H9 (cell line): ENCODE measurements around the gene ERFE. TPM values are rescaled to one million over a fixed set of nuclear protein-coding genes. Genes with fewer than 3 reads are reported as not detected.
A peak's percentile ranks its signal among the peaks of the same experiment; 100 is the strongest.

Experiments used
- DNase-seq: peaks from one replicate; pipeline ENCODE4 v3.0.0-alpha.2; 2017
- H2AFZ ChIP-seq: one replicate; pipeline ENCODE4 v1.6.1; 2013; ENCODE audit warnings: mild to moderate bottlenecking, low read length, control low read depth, moderate library complexity
- H2AK5ac ChIP-seq: 2 replicates; pipeline ENCODE4 v1.6.1; 2013; ENCODE audit warnings: low read length, control low read depth, mixed read lengths; ENCODE audit not compliant: insufficient read length
- H2BK120ac ChIP-seq: one replicate; pipeline ENCODE4 v1.6.1; 2013; ENCODE audit warnings: low read depth, mild to moderate bottlenecking, low read length, control low read depth, inconsistent platforms; ENCODE audit not compliant: poor library complexity, severe bottlenecking
- H2BK12ac ChIP-seq: 2 replicates; pipeline ENCODE4 v1.6.1; 2013; ENCODE audit warnings: low read length, control low read depth, mixed read lengths, low read depth; ENCODE audit not compliant: insufficient read length
- H2BK15ac ChIP-seq: 2 replicates; pipeline ENCODE4 v1.6.1; 2013; ENCODE audit warnings: low read depth, low read length, control low read depth
- H2BK20ac ChIP-seq: one replicate; pipeline ENCODE4 v1.6.1; 2013; ENCODE audit warnings: low read depth, mild to moderate bottlenecking, low read length, control low read depth, inconsistent platforms; ENCODE audit not compliant: poor library complexity, severe bottlenecking
- H2BK5ac ChIP-seq: 2 replicates; pipeline ENCODE4 v1.6.1; 2013; ENCODE audit warnings: low read length, control low read depth, mixed read lengths; ENCODE audit not compliant: insufficient read length
- H3K14ac ChIP-seq: 2 replicates; pipeline ENCODE4 v1.6.1; 2013; ENCODE audit warnings: low read length, control low read depth; ENCODE audit not compliant: insufficient read depth
- H3K18ac ChIP-seq: 2 replicates; pipeline ENCODE4 v1.6.1; 2013; ENCODE audit warnings: low read depth, mild to moderate bottlenecking, mixed read lengths, low read length, control low read depth; ENCODE audit not compliant: insufficient read length
- H3K23ac ChIP-seq: 2 replicates; pipeline ENCODE4 v1.6.1; 2013; ENCODE audit warnings: low read length, control low read depth, mixed read lengths, low read depth; ENCODE audit not compliant: insufficient read length
- H3K23me2 ChIP-seq: 2 replicates; pipeline ENCODE4 v1.6.1; 2013; ENCODE audit warnings: low read depth, mild to moderate bottlenecking, mixed read lengths, low read length, control low read depth; ENCODE audit not compliant: insufficient read length, poor library complexity, severe bottlenecking
- H3K27ac ChIP-seq: 2 replicates; pipeline ENCODE4 v1.5.1; 2013; ENCODE audit warnings: low read length, control low read depth, mixed read lengths, low read depth; ENCODE audit not compliant: insufficient read length
- H3K27me3 ChIP-seq: 2 replicates; pipeline ENCODE4 v1.6.1; 2013; ENCODE audit warnings: low read length, control low read depth, inconsistent platforms; ENCODE audit not compliant: insufficient read depth
- H3K4ac ChIP-seq: 2 replicates; pipeline ENCODE4 v1.6.1; 2013; ENCODE audit warnings: low read depth, mild to moderate bottlenecking, control low read depth, inconsistent platforms, low read length, moderate library complexity
- H3K4me1 ChIP-seq: 2 replicates; pipeline ENCODE4 v1.6.1; 2013; ENCODE audit warnings: low read length, control low read depth, inconsistent platforms; ENCODE audit not compliant: insufficient read depth
- H3K4me2 ChIP-seq: 2 replicates; pipeline ENCODE4 v1.6.1; 2013; ENCODE audit warnings: low read length, control low read depth, mixed read lengths; ENCODE audit not compliant: insufficient read length, insufficient read depth
- H3K56ac ChIP-seq: 2 replicates; pipeline ENCODE4 v1.6.1; 2013; ENCODE audit warnings: low read depth, mild to moderate bottlenecking, mixed read lengths, low read length, control low read depth; ENCODE audit not compliant: insufficient read length
- H3K79me1 ChIP-seq: 2 replicates; pipeline ENCODE4 v1.6.1; 2013; ENCODE audit warnings: low read depth, mild to moderate bottlenecking, moderate library complexity, low read length, control low read depth, inconsistent platforms; ENCODE audit not compliant: insufficient read depth, poor library complexity, severe bottlenecking
- H3K79me2 ChIP-seq: 2 replicates; pipeline ENCODE4 v1.6.1; 2013; ENCODE audit warnings: low read length, control low read depth, inconsistent platforms; ENCODE audit not compliant: insufficient read depth
- H3K9ac ChIP-seq: 2 replicates; pipeline ENCODE4 v1.6.1; 2013; ENCODE audit warnings: low read length, control low read depth, mixed read lengths; ENCODE audit not compliant: insufficient read length; ENCODE audit errors: extremely low read depth
- H3K9me3 ChIP-seq: one replicate; pipeline ENCODE4 v1.6.1; 2013; ENCODE audit warnings: low read depth, low read length, inconsistent platforms; ENCODE audit not compliant: control insufficient read depth
- H3T11ph ChIP-seq: one replicate; pipeline ENCODE4 v1.6.1; 2013; ENCODE audit warnings: mild to moderate bottlenecking, low read length, control low read depth, inconsistent platforms
- H4K20me1 ChIP-seq: one replicate; pipeline ENCODE4 v1.6.1; 2013; ENCODE audit not compliant: control insufficient read depth, insufficient read length, insufficient read depth
- H4K5ac ChIP-seq: 2 replicates; pipeline ENCODE4 v1.6.1; 2013; ENCODE audit warnings: low read depth, mild to moderate bottlenecking, mixed read lengths, low read length, control low read depth; ENCODE audit not compliant: insufficient read length
- H4K8ac ChIP-seq: replicated peaks from 2 replicates; pipeline ENCODE4 v1.6.1; 2013; ENCODE audit warnings: low read length, control low read depth, mixed read lengths, low read depth; ENCODE audit not compliant: insufficient read length
- H4K91ac ChIP-seq: 2 replicates; pipeline ENCODE4 v1.6.1; 2013; ENCODE audit warnings: low read depth, mild to moderate bottlenecking, moderate library complexity, mixed read lengths, low read length, control low read depth; ENCODE audit not compliant: insufficient read length
- H3K27ac Mint-ChIP-seq, 3 experiments: 2 replicates in 2 of 3; 3 replicates in 1 of 3; pipeline ENCODE4 v1.8.0; 2020 to 2021; ENCODE audit warnings: mixed read lengths in 3 of 3, mild to moderate bottlenecking in 1 of 3, moderate library complexity in 1 of 3
- H3K27me3 Mint-ChIP-seq: 2 replicates; pipeline ENCODE4 v1.8.0; 2021; ENCODE audit warnings: low read depth, mild to moderate bottlenecking, moderate library complexity, mixed read lengths
- H3K36me3 Mint-ChIP-seq, 3 experiments: 2 replicates in 2 of 3; 3 replicates in 1 of 3; pipeline ENCODE4 v1.8.0; 2020 to 2021; ENCODE audit warnings: low read depth in 3 of 3, mixed read lengths in 3 of 3; ENCODE audit not compliant: insufficient read depth in 1 of 3
- H3K4me1 Mint-ChIP-seq, 2 experiments: 2 replicates each; pipeline ENCODE4 v1.8.0; 2020; ENCODE audit warnings: mixed read lengths in 2 of 2
- H3K4me3 Mint-ChIP-seq, 2 experiments: 2 replicates in 1 of 2; 3 replicates in 1 of 2; pipeline ENCODE4 v1.8.0; 2020 to 2021; ENCODE audit warnings: mild to moderate bottlenecking in 2 of 2, mixed read lengths in 2 of 2, moderate library complexity in 1 of 2
- H3K9me3 Mint-ChIP-seq, 2 experiments: 2 replicates in 1 of 2; 3 replicates in 1 of 2; pipeline ENCODE4 v1.8.0; 2020; ENCODE audit warnings: mild to moderate bottlenecking in 2 of 2, mixed read lengths in 2 of 2, moderate library complexity in 1 of 2
- CTCF ChIP-seq: fragments of 200-600 bp; sonication (generic); conservative IDR thresholded peaks from 3 replicates; pipeline ENCODE4 v1.8.0; 2021; ENCODE audit warnings: antibody characterized with exemption, mild to moderate bottlenecking
- WGBS: extraction: QIAGEN DNeasy Blood & Tissue Kit; methylation state at CpG from one replicate; pipeline ENCODE4 v1.1.7; 2013; ENCODE audit warnings: missing lambda C conversion rate, low lambda C conversion rate, mixed read lengths; ENCODE audit not compliant: insufficient read length; ENCODE audit errors: extremely low coverage; 5-methylcytosine and 5-hydroxymethylcytosine counted together
- total RNA-seq: library from RNA; stranded (reverse); gene quantifications from 2 replicates; pipeline ENCODE4 v1.2.1, GENCODE V29; 2021

ERFE gene
- total RNA-seq, 1 experiment from 2014 or later: 2.1 TPM

DNA sequence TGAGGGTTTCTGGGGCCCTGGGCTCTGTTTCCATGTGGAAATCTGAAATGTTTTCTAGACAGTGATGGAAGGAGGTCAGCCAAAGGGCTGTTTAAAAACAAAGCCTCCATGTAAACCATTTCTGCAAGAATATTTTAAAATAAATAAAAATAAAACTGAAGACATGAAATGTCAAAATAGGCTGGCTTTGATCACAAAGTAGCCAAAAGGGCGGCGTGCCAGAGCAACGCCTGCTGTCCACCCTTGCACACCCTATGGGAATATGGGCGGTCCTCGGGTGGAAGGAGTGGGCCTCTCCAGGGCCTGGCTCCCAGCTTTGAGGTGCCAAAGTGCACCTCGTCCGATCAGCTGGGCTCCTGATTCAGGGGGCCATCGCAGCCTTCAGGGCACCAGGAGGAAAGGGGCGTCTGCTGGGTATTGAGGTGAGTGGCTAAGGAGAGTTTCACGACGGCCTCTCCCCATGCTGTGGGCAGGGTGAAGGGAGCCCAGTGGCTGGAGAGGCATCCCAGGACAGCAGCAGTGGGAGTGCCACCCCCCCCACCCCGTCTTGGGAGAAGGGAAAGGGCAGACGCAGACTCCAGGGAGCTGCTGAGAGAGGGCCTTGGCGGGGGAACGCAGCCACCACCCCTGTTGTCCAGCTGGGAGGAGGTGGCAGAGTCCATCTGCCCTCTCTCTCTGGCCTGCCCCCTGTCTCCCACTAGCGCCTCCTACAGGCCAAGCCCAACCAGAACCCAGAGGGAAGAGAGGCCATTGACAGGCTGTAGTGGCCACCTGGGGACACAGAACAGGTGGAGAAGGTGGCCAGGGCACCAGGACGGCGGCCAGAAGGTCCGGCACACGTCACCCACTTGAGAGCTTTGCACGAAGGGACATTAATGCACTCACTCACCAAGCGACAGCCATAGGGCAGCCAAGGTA, 5.7 kb upstream of the ERFE start:
- Histone ChIP-seq H3K4ac (no peak overlapping the region), H2BK15ac (no peak overlapping the region), H3K9me3 (no peaks in the 10 kb centered on the region), H3K4me2 (no peak overlapping the region), H3K79me2 (no peaks in the 10 kb centered on the region), H3K27ac (no peak overlapping the region), H3K23me2 (peaks cover under 1% of the 10 kb centered on the region), H3K27me3 (no peaks in the 10 kb centered on the region), H3K56ac (no peak overlapping the region), H2AFZ (no peak overlapping the region), H4K20me1 (no peaks in the 10 kb centered on the region), H4K8ac (no peak overlapping the region), H4K5ac (no peak overlapping the region), H2BK5ac (no peak overlapping the region), H4K91ac (no peak overlapping the region), H3K14ac (no peak overlapping the region), H2AK5ac (no peak overlapping the region), H3K18ac (no peak overlapping the region), H2BK120ac (no peak overlapping the region), H3K79me1 (no peaks in the 10 kb centered on the region), H3K9ac (no peak overlapping the region), H3K23ac (no peak overlapping the region), H2BK20ac (no peak overlapping the region), H2BK12ac (no peak overlapping the region), H3T11ph (no peak overlapping the region), H3K4me1 (no peaks in the 10 kb centered on the region)
- Mint-ChIP-seq H3K4me1 (peaks cover 6 to 10% of the 10 kb centered on the region in 2 experiments), H3K4me3 (no peak overlapping the region), H3K36me3 (no peaks in the 10 kb centered on the region; a peak in 2 of 7 replicates), H3K9me3 (no peaks in the 10 kb centered on the region), H3K27ac (peak overlapping the region in 1 of 3 experiments; percentile 62; a peak in 1 of 7 replicates), H3K27me3 (peaks cover 3% of the 10 kb centered on the region; the same call in 1 of the 2 replicates)
- WGBS: no CpG with 5 or more reads among the region's 22 CpGs
- TF ChIP-seq CTCF: peak; percentile 54
- no peak for DNase-seq
